Astrocyte of the cerebellum (primary cell): Measurements from ENCODE around the gene ATP9B.

Experiments used
- DNase-seq: peaks from one replicate; pipeline ENCODE4 v3.0.0-alpha.2; 2011; ENCODE audit warnings: low read depth
- H3K4me3 ChIP-seq: 2 replicates; pipeline ENCODE4 v1.5.1; 2011; ENCODE audit warnings: mild to moderate bottlenecking, low read depth, low read length, moderate library complexity
- in situ Hi-C: cut with HindIII; loops from 2 replicates; pipeline ENCODE4 v1.10.0; 2017; ENCODE audit warnings: low sequenced_read_pairs
- TF ChIP-seq, protein P1 (sequence below): IDR thresholded peaks from 2 replicates; pipeline ENCODE4 v1.5.1; 2012; ENCODE audit warnings: low read length, low read depth, moderate library complexity, mild to moderate bottlenecking; ENCODE audit errors: missing control alignments

ATP9B gene

DNA sequence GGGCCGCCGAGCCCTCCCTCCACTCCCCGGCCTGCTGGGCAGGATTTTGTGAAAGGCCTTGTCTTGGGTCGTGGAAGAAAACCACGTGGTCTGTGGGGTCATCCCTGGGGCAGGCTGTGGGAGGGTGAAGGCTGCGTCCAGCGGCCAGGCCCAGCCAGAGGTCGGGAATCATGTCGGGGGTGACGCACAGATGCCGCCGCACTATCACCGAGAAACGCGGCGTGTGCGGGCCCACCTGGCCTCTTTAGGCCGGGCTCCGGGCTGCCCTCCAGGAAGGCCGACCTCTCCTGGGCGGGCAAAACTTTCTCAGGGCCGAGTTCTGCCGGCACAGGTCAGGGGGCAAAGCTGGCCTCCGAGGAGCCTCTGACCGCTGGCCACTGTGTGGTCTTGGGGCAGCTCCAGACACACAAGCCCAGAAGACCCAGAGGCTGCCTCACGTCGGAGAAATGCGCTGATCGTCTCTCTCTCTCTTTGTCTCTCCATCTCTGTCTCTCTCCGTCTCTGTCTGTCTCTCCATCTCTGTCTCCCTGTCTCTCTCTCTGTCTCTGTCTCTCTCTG lies 354.9 kb downstream of the ATP9B start:
- TF ChIP-seq, protein P1, sequence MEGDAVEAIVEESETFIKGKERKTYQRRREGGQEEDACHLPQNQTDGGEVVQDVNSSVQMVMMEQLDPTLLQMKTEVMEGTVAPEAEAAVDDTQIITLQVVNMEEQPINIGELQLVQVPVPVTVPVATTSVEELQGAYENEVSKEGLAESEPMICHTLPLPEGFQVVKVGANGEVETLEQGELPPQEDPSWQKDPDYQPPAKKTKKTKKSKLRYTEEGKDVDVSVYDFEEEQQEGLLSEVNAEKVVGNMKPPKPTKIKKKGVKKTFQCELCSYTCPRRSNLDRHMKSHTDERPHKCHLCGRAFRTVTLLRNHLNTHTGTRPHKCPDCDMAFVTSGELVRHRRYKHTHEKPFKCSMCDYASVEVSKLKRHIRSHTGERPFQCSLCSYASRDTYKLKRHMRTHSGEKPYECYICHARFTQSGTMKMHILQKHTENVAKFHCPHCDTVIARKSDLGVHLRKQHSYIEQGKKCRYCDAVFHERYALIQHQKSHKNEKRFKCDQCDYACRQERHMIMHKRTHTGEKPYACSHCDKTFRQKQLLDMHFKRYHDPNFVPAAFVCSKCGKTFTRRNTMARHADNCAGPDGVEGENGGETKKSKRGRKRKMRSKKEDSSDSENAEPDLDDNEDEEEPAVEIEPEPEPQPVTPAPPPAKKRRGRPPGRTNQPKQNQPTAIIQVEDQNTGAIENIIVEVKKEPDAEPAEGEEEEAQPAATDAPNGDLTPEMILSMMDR, result no peak
- in situ Hi-C loops, result no loop called here
- no peak for DNase-seq
- H3K4me3 ChIP-seq, result no peak overlapping the region

DNA sequence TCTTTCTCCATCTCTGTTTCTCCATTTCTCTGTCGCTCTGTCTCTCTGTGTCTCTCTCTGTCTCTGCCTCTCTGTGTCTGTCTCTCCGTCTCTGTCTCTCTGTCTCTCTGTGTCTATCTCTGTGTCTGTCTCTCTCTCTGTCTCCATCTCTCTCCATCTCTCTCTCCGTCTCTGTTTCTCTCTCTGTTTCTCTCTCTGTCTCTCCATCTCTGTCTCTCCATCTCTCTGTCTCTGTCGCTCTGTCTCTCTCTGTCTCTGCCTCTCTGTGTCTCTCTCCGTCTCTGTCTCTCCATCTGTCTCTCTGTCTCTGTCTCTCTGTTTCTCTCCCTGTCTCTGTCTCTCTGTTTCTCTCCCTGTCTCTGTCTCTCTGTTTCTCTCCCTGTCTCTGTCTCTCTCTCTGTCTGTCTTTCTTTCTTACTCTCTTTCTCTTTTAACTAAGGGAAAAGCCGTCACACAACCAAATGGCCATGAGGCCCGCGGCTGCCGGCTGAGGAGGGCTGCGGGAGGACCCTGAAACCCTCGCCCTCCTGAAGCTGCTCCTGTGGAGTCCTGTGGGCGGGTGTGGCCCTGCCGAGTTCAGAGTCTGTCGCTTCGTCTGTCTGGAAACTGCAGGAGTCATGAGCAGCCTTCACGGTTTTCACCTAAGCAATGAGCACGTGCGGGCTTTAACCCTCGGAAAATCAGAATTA lies 355.8 kb downstream of the ATP9B start:
- DNase-seq, result no peak
- in situ Hi-C loops, result no loop called here
- H3K4me3 ChIP-seq, result no peak overlapping the region
- TF ChIP-seq, protein P1, result no peak

DNA sequence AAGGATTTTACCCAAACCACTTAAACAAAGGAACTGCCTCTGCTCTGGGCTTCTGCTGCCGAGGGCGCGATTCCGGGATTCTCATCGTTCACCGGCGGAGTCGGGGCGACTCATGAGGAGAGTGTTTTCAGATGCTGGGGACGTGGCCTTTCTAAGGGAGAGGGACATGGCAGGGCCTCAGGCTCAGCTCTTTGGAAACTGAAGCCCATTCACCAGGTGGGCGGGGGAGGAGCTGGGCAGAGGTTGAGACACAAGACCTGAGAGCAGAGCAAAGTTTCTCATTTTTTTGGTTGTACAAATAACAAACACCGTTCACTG lies 356.3 kb downstream of the ATP9B start:
- H3K4me3 ChIP-seq, result no peak overlapping the region
- TF ChIP-seq, protein P1, result no peak
- no peak for DNase-seq
- in situ Hi-C loops, result no loop called here

DNA sequence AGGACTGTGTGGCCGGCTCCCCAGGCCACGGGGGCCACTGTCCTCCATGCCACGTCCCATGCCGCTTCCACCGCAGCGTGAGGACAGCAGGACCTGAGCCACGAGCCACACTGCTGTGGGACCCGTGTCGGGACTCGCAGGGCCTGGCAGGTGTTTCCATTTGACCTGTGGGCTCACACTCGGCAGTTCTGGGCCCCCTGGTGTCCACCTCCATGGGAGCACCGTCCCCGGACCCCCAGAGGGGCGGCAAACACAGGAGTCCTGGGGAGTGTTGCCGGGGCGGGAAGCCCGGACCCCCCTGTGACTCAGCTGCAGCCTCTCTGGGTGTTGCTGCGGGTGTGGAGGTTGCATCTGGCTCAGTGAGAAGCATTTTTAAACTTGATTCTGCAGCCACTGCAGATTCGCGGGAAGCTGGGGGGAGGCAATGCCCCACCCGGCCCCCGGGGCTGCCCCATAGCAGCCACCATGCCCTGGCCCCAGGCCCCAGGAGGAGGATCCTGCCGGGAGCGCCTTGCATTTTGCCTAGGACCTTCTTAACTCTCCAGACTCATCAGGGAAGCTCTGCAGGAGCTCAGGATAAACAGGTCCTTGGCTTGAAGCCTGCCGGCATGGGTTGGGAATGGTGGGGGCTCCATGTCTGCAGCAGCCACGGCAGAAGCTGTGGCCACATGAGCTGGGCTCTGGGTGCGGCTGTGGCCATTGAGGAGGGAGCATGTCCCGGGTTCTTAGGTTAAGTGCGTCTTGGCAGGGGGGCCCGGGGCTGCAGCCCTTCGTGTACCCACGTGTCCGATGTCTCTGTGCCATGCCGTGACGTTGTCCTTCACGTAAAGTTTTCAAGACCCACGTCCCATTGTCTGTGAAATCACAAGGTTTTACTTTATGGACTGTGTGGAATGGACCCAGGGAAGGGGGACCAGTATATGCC lies 357.4 kb downstream of the ATP9B start:
- TF ChIP-seq, protein P1, result no peak
- no peak overlapping the region for H3K4me3 ChIP-seq
- no peak for DNase-seq
- in situ Hi-C loops, result no loop called here

DNA sequence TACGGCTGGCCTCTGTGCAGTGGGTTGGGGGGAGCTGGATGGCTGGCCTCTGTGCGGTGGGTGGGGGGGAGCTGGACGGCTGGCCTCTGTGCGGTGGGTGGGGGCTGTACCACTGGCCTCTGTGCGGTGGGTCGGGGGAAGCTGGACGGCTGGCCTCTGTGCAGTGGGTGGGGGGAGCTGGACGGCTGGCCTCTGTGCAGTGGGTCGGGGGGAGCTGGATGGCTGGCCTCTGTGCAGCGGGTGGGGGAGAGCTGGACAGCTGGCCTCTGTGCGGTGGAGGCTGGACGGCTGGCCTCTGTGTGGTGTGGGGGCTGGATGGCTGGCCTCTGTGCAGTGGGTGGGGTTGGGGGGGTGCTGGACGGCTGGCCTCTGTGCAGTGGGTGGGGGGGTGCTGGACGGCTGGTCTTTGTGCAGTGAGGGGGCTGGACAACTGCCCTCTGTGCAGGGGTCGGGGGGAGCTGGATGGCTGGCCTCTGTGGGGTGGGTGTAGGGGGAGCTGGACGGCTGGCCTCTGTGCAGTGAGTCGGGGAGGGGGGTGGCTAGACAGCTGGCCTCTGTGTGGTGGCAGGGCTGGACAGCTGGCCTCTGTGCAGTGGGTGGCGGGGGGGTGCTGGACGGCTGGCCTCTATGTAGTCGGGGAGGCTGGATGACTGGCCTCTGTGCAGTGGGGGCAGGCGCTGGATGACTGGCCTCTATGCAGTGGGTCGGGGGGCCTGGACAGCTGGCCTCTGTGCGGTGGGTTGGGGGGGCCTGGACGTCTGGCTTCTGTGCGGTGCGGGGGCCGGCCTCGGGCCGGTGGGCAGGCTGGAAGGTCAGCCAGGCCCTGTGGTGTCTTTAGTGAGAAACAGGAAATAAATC lies 358.4 kb downstream of the ATP9B start:
- no peak overlapping the region for H3K4me3 ChIP-seq
- DNase-seq, result no peak
- in situ Hi-C loops, result no loop called here
- TF ChIP-seq, protein P1, result no peak
